ENCODE results near the gene MMP28. TPM values are rescaled to one million over a fixed set of nuclear protein-coding genes. Genes with fewer than 3 reads are reported as not detected.

The MMP28 gene
- total RNA-seq, 4 donors from 2014 or later = 104 to 368 (median 128) TPM

- intact Hi-C loops (cut with DNase I; ENCODE audit: low total_unique reads) (no loop called here), in situ Hi-C loops (cut with MboI; ENCODE audit: low pct_ligation_motif_present in 1 of 4, low pct_unique_long_range_greater_than_20kb in 1 of 4, low sequenced_read_pairs in 3 of 4) (loop anchor here (25.0 kb wide), 3 partner anchors 123 to 598 kb away; partner anchors contain the start of genes NLE1 (in 1 of the 4) and UNC45B (in 1 of the 4))
- 90% methylated on average over 29 of the region's 29 CpGs; no CpG with 5 or more reads in 1 of the 2 donors for WGBS, 2 donors (ENCODE audit: low coverage in 1 of 2)
Measured at GRCh38 chr17:35735036-35735805, 60.2 kb downstream of the MMP28 start.

GRCh38 chr17:35734396-35734795, 61.0 kb downstream of the MMP28 start:
- intact Hi-C loops (cut with DNase I; ENCODE audit: low total_unique reads) = no loop called here
- Histone ChIP-seq H3K36me3 (no peaks in the 10 kb centered on the region), H3K4me3 (no peak overlapping the region), H3K9me3 (no peaks in the 10 kb centered on the region), H3K27ac (no peak overlapping the region), H3K4me1 (peaks cover 6 to 19% (median 11%) of the 10 kb centered on the region in 4 donors), H3K27me3 (peaks cover 13% of the 10 kb centered on the region)
- no peak for TF ChIP-seq POLR2AphosphoS5 (IDR thresholded peaks at IDR 0.05)
- no peak for TF ChIP-seq POLR2A (IDR thresholded peaks at IDR 0.05)
- TF ChIP-seq EP300 (IDR thresholded peaks at IDR 0.05; ENCODE audit: low read depth) = no peak
- TF ChIP-seq CTCF (IDR thresholded peaks at IDR 0.05) = no peak
- no peak for DNase-seq
- in situ Hi-C loops (cut with MboI; ENCODE audit: low pct_ligation_motif_present in 1 of 4, low pct_unique_long_range_greater_than_20kb in 1 of 4, low sequenced_read_pairs in 3 of 4) = loop anchor here (25.0 kb wide), 3 partner anchors 122 to 597 kb away; partner anchors contain the start of genes NLE1 (in 1 of the 4) and UNC45B (in 1 of the 4)
- 82 to 92% methylated on average over 2 to 7 of the region's 7 CpGs for WGBS, 2 donors (ENCODE audit: low coverage in 1 of 2)

More at GRCh38 chr17:35735036-35735805, 60.2 kb downstream of the MMP28 start:
- no peak overlapping the region for H3K27ac ChIP-seq
- no peak overlapping the region for H3K4me3 ChIP-seq
- no peaks in the 10 kb centered on the region for H3K9me3 ChIP-seq
- H3K27me3 ChIP-seq = peaks cover 16% of the 10 kb centered on the region
- H3K36me3 ChIP-seq = no peaks in the 10 kb centered on the region
- DNase-seq = no peak
- TF ChIP-seq EP300 (IDR thresholded peaks at IDR 0.05; ENCODE audit: low read depth) (no peak), POLR2AphosphoS5 (IDR thresholded peaks at IDR 0.05) (no peak), CTCF (IDR thresholded peaks at IDR 0.05) (no peak), POLR2A (IDR thresholded peaks at IDR 0.05) (no peak)
- H3K4me1 ChIP-seq = peaks cover 6 to 19% (median 11%) of the 10 kb centered on the region in 4 donors

GRCh38 chr17:35733366-35733765, 62.1 kb downstream of the MMP28 start:
- TF ChIP-seq POLR2A (IDR thresholded peaks at IDR 0.05) (no peak), EP300 (IDR thresholded peaks at IDR 0.05; ENCODE audit: low read depth) (no peak), CTCF (IDR thresholded peaks at IDR 0.05) (no peak), POLR2AphosphoS5 (IDR thresholded peaks at IDR 0.05) (no peak)
- Histone ChIP-seq H3K36me3 (no peaks in the 10 kb centered on the region), H3K27ac (no peak overlapping the region), H3K27me3 (peaks cover 13% of the 10 kb centered on the region), H3K9me3 (no peaks in the 10 kb centered on the region), H3K4me1 (peaks cover 6 to 19% (median 11%) of the 10 kb centered on the region in 4 donors), H3K4me3 (no peak overlapping the region)
- in situ Hi-C loops (cut with MboI; ENCODE audit: low pct_ligation_motif_present in 1 of 4, low pct_unique_long_range_greater_than_20kb in 1 of 4, low sequenced_read_pairs in 3 of 4) (loop anchor here (25.0 kb wide), 3 partner anchors 121 to 596 kb away; partner anchors contain the start of genes NLE1 (in 1 of the 4) and UNC45B (in 1 of the 4)), intact Hi-C loops (cut with DNase I; ENCODE audit: low total_unique reads) (no loop called here)
- 91% methylated on average over 6 of the region's 6 CpGs; no CpG with 5 or more reads in 1 of the 2 donors for WGBS, 2 donors (ENCODE audit: low coverage in 1 of 2)
- no peak for DNase-seq

GRCh38 chr17:35732806-35733136, 62.7 kb downstream of the MMP28 start:
- Histone ChIP-seq H3K27ac (no peak overlapping the region), H3K27me3 (peaks cover 13% of the 10 kb centered on the region), H3K36me3 (no peaks in the 10 kb centered on the region), H3K4me3 (no peak overlapping the region), H3K4me1 (peaks cover 6 to 19% (median 11%) of the 10 kb centered on the region in 4 donors), H3K9me3 (no peaks in the 10 kb centered on the region)
- DNase-seq = no peak
- 75% methylated on average over 1 of the region's 1 CpG; no CpG with 5 or more reads in 1 of the 2 donors for WGBS, 2 donors (ENCODE audit: low coverage in 1 of 2)
- no peak for TF ChIP-seq CTCF (IDR thresholded peaks at IDR 0.05)
- no peak for TF ChIP-seq POLR2A (IDR thresholded peaks at IDR 0.05)
- no peak for TF ChIP-seq POLR2AphosphoS5 (IDR thresholded peaks at IDR 0.05)
- no peak for TF ChIP-seq EP300 (IDR thresholded peaks at IDR 0.05; ENCODE audit: low read depth)
- intact Hi-C loops (cut with DNase I; ENCODE audit: low total_unique reads) (no loop called here), in situ Hi-C loops (cut with MboI; ENCODE audit: low pct_ligation_motif_present in 1 of 4, low pct_unique_long_range_greater_than_20kb in 1 of 4, low sequenced_read_pairs in 3 of 4) (loop anchor here (25.0 kb wide), 3 partner anchors 120 to 595 kb away; partner anchors contain the start of genes NLE1 (in 1 of the 4) and UNC45B (in 1 of the 4))

Measured in transverse colon (tissue), 4 donors.